ENCODE data around the gene CDH13.

CDH13 gene

DNA sequence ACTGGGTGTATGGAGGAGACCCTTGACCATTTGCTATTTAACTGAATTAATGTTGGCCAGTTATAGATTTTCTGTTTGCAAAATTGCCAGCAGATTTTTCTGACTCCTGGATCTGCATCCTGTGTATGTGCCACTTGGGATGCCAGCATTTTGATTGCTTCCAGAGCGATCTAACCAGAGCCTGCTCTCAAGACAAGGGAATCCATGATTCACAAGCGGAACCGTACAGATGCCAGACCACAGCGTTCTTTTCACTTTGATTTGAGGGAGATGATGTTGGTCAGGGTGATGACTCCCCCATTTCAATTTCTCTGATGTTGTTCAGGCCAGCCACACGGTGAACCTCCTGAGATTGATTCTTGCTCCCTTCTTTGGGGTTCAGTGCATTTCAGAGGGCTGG, 228.7 kb downstream of the CDH13 start:
- DNase-seq = no peak

- no peak for DNase-seq
Observed at GRCh38 chr16:82857693-82858365, 231.1 kb downstream of the CDH13 start.

GRCh38 chr16:82859662-82860061, 232.9 kb downstream of the CDH13 start:
- no peak for DNase-seq

DNA sequence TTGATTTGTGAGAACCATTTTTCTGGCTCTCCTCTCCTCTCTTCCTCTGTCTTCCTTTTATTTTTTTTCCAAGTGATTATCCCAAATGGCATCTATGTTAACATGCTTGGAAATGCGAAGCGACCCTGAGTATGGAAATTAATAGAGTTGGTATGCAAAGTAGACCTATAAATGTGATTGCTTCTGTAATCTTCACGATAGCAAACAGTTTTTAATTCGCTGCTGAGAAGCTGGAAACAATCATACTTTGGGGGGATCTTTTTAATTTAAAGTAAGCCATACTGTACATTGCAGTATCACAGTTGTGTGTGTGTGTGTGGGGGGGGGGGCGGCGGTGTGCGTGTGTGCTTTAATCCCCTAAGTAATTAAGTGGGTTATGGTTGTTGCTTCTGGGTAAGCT, 233.3 kb downstream of the CDH13 start:
- DNase-seq = no peak

DNA sequence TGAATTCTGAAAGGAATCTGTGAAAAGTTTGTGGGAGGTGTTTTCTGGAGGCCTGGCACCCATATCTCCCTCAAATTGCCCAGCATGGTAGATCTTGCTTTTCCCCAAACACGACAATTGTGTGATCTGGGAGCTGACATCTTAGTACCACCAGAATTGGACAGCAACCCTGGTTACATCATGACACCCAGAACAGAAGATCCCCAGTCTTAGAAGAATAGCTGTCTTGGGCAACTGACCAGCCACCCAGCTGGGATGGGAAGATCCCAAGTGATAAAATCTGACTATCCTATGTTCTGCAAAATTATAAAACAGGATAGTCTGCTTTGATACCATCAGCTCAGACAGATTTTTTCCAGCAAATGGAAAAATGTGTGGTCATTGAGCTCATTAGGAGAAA, 235.3 kb downstream of the CDH13 start:
- no peak for DNase-seq

- DNase-seq = no peak
Observed at GRCh38 chr16:82864332-82865040, 237.7 kb downstream of the CDH13 start.

- DNase-seq = no peak
Observed at GRCh38 chr16:82865412-82865811, 238.6 kb downstream of the CDH13 start.

DNA sequence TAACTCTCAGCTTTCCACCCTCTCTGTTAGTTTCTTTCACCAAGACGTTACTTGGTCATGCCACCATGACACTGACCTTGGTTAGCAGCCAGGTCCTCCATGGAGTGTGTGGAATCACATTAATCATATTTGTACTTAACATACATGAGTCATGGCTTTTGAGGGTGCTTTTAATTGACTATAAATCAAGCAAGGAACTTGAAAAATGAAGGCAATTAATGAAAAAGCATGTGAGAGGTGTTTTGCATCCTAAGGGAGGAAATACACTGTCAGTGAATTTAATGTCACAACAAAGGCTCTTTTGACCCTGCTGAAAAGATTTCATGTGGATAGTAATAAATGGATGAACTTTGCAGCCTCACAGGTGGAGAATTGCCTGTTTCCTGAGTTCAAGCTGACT, 240.7 kb downstream of the CDH13 start:
- DNase-seq = no peak

- DNase-seq = no peak
Observed at GRCh38 chr16:82874271-82874670, 247.5 kb downstream of the CDH13 start.

DNA sequence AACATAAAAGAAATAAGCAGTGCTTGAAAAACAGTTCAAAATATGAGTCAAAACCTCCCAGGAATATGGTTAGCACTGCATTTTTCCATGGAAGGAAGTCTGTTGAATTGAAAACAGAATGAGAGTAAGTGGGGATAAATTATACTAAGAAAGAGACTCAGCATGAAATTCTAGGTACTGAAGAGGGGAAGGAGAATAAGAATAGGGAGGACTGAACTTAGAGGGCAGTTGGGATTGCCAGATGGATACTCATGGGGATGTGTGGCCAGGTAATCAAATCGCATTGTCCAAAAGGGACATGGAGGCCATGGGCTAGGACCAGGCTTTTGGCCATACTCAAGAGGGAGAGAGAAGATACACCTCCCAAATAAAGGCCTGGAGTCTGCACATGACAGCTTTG, 247.9 kb downstream of the CDH13 start:
- no peak for DNase-seq

DNA sequence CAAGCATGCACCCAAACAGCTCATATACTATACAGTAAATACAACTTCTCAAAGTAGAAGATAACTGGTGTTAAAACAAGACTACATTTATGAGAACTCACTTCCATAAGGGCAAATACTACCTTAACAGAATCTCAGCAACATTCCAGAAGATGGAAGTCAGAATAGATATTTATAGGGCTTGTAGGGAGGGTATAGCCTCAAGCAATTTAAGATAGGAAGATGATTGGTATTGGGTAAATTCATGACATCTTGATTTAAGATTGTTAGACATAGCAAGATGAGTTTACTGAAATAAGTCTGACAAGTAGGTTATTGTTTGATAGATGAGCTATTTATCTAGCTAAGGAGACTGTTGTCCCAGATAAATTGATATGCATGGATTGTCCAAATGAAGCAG, 250.2 kb downstream of the CDH13 start:
- DNase-seq = no peak

DNA sequence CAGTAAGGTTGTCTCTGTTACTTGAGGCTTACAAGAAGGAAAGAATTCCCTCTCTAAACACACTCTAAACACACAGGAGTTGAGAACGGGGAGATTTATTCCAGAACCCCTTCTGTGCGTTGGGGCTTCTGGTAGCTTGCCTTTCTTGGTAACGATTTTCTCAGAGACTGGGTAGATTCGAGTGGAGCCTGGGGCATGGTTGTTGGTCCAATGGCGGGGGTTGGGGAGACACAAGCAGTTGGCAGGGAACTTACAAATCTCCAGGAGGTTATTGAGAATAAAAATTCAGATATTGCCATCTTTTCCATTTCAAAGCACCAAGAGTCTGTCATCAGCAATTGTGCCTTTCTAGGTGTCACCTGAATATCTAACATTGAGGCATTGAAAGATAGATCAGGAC, 251.7 kb downstream of the CDH13 start:
- DNase-seq = no peak

DNA sequence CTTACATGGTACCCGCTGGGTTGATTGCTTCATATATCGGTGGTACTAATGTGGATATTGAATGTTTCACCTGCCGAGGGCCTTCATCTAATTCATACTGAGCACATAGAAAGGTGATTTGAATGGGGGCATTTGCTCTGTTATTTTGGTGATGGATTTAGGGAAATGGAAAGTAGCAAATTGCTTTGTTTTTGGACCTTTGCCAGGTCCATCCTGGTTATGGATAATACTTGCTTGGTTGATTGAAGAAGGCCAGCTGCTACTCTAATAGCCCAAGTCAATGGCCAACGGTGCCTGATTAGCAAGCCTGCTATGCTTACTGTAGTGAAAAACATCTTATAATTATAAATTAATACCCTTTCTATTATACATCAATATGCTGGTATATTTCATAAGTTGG, 253.6 kb downstream of the CDH13 start:
- DNase-seq = no peak

GRCh38 chr16:82881516-82881915, 254.7 kb downstream of the CDH13 start:
- DNase-seq = no peak

DNA sequence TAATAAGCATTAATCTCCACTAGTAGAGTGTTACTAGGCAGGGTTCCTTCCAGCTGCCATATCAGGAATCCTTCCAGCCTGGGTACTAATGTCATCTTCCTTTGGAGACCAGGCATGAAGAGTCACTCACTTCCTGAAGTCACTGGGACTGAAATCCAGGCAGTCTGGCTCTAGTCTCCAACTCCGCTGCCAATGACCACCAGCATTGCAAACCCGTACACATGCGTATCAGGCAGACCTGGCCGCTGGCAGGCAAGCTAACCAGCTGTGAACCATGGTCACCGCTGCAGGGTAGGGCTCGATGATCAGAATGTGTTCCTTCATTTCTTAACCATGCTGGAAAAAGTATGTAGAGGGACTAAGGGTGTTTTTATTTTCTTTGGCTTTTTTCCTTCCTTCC, 255.5 kb downstream of the CDH13 start:
- DNase-seq = no peak

- no peak for DNase-seq
Observed at GRCh38 chr16:82882982-82883835, 256.4 kb downstream of the CDH13 start.

GRCh38 chr16:82884320-82884898, 257.6 kb downstream of the CDH13 start:
- DNase-seq = no peak

- no peak for DNase-seq
Observed at GRCh38 chr16:82886146-82886545, 259.4 kb downstream of the CDH13 start.

DNA sequence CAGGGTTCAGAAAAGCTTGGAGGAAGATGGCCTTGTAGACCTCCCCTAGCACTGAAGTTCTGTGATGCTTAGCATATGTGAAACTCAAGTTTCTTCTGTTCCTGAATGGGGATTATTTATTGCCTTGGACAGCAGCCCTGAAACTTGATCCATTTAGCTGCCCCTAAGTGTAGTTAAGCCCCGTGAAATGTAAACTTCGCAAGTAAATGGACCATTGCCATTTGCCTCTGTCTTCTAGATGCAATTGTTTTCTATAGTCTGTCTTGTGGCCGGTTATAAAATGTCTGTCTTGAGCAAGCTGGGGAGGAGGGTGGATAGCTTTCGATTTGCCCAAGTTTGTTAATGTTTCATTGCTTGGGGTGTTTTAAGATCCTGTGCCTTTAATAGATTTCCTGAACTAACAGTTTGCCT, 261.8 kb downstream of the CDH13 start:
- DNase-seq = no peak

- DNase-seq = no peak
Observed at GRCh38 chr16:82891424-82891823, 264.7 kb downstream of the CDH13 start.

GRCh38 chr16:82891918-82892317, 265.1 kb downstream of the CDH13 start:
- DNase-seq = no peak

GRCh38 chr16:82892324-82892723, 265.6 kb downstream of the CDH13 start:
- DNase-seq = no peak

- DNase-seq = no peak
Observed at GRCh38 chr16:82895843-82896242, 269.1 kb downstream of the CDH13 start.

- no peak for DNase-seq
Observed at GRCh38 chr16:82899006-82899405, 272.2 kb downstream of the CDH13 start.
